ENCODE measurements around the gene EEF1G.
"Not testable (repeated sequence)": the region's sequence is repeated elsewhere in the genome, so short reads cannot be mapped to it uniquely, and the experiment has no call there.

Gene EEF1G

DNA sequence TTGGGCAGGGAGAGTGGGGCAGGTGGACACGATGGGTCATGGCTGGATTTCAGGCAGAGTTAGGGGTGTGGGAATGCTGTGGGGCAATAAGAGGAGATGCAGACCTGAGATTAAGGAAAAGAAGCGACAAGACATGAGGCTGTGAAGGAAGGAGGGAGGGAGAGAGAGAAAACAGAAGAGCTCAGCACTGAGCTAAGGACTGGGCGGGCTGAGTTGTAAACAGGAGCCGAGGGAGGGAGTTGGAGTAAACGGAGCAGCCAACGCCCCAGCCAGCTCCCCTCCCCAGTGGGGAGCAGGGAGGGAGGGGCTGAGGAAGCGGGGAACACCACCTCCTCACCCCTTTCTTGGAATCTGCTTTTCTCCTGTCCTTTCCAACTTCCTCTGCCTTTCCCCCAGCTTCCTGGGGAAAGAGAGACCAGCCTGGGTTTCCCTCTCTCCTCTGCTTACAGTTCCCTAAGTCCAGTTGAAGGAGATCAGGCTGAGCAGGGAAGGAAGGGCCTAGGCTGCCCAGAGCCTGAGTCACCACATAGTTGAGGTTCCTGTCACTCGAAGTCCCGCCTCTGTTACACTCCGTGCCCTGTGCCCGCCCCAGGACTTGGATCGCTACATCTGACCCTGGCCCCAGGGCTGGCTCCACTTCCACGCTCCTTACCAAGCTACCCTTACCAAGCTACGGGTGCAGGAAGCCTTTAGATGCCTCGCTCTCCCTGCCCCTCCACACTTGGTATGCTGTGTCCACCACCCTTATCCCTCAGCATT is 20.4 kb downstream of the EEF1G start:
- no peak for DNase-seq

- no peak for DNase-seq
Observed at GRCh38 chr11:62552485-62553079, 21.1 kb downstream of the EEF1G start.

DNA sequence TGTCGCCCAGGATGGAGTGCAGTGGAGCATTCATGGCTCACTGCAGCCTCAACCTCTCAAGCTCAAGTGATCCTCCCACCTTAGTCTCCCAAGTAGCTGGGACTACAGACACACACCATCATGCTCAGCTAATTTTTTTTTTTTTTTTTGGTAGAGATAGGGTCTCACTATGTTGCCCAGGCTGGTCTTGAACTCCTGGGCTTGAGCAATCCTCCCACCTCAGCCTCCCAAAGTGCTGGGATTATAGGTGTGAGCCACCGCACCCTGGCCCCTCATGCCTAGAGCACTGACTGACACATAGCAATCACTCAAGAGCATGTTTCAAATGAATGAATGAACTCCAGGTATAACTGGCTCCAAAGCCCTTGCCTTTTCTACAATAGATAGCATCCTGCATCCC is 23.2 kb downstream of the EEF1G start:
- DNase-seq: not testable (repeated sequence)

GRCh38 chr11:62548545-62549335 is 25.0 kb downstream of the EEF1G start:
- no peak for DNase-seq

- no peak for DNase-seq
Observed at GRCh38 chr11:62547691-62548281, 25.9 kb downstream of the EEF1G start.

DNA sequence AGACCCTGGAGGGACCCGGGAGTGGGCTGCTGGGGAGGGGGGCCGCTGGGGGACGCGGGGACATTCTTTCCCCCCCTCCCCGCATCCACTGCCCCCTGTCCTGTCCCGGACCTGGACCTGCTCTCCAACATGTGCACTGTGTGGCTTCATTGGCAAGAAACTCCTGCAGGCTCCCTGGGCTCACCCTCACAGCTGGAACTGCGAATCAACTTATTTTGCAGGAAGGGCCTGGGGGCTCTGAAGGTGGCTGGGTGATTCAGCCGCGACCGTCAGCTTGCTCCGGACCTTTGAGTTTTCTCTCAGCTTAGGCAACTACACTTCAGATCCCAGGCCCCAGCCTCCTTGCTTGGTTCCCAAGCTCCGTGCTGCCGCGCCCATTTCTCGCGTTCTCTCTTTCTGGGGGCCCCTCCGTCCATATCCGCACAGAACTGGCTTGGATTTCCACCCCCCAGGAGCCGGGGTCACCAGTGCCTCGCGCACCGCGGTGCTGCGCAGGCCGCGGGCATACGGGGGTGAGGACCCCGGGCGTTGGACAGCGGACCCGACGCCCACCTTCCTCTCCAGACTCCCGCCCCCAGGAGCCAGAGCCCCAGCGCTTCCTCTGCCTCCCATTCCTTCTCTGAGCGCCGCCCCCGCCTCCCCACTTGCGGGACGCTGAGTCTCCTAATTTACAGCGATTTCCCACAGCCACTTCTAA is 26.6 kb downstream of the EEF1G start:
- no peak for DNase-seq

GRCh38 chr11:62546244-62546928 is 27.3 kb downstream of the EEF1G start, which contains the start of gene AHNAK:
Gene AHNAK, minus strand, starts transcription at chr11:62546806. Its CDS starts 10,708 bp downstream, at chr11:62536098.
- no peak for DNase-seq

- DNase-seq: no peak
Observed at GRCh38 chr11:62545437-62546243, 28.1 kb downstream of the EEF1G start.

GRCh38 chr11:62544581-62545436 is 28.9 kb downstream of the EEF1G start:
- DNase-seq: no peak

- no peak for DNase-seq
Observed at GRCh38 chr11:62543680-62544444, 29.8 kb downstream of the EEF1G start.

DNA sequence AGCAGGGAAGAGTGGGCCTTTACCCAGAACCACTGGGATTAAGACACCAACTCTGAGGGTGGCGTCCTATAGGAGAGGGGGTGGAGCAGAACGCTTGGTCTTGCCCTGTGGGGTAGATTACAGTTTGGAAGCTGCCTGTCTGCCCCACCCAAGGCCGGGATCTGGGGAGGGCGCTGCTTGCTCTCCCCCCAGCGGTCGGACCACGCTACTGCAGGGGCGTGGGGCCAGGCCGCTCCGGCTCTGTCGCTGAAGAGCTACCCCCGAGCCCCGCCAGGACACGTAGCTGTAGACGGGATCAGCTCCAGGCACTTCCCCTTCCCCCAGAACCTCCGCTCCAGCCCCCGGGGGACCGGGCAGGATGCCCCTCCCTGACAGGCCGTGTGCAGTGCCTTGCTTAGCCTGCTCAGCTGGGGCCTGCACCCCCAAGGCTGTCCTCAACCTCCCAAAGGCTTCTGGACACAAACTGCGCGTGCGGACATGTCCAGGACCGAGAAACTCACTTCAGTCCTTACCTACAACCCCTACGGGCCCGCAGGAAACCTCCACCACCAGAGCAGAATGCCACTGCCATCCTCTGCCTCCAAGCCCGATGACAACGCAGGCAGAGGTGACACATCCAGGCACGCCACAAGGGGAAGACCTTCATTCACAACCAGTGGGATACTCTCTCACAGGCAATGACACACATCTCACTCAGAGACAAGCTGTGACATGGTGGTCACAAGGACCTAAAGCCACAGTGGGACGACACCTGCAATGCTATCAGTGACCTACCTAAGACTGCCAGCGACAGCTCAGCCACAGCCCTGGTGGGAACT is 30.7 kb downstream of the EEF1G start:
- peak; percentile 63 for DNase-seq

DNA sequence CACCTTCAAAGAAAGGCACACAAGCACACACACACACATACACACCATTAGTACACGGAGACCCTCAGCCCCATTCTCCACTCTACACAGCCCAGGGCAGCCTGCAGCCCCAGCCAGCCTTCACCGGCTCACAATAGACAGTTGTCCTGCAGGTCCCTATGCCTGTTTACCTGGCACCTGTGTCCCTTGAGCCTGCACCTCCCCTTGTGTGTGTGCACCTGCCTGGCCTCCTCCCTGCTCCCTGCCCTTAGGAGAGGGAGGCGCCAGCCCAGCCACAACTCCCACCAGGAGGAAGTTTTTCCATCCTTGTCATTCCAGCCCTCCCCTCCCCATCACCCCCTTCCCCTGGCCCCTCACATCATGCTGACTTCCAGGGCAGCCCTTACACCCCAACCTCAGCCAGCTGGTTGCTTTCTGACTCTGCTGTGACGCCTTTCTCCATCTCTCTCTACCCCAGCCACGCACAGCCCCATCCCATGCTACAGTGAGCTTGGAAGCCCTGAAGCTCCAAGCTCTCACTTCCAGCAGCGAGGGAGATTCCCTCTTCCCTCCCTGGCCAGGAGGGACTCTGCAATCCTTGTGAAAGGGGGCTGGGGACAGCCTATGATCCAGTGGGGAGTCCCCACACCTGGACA is 31.5 kb downstream of the EEF1G start:
- DNase-seq: peak; percentile 20

DNA sequence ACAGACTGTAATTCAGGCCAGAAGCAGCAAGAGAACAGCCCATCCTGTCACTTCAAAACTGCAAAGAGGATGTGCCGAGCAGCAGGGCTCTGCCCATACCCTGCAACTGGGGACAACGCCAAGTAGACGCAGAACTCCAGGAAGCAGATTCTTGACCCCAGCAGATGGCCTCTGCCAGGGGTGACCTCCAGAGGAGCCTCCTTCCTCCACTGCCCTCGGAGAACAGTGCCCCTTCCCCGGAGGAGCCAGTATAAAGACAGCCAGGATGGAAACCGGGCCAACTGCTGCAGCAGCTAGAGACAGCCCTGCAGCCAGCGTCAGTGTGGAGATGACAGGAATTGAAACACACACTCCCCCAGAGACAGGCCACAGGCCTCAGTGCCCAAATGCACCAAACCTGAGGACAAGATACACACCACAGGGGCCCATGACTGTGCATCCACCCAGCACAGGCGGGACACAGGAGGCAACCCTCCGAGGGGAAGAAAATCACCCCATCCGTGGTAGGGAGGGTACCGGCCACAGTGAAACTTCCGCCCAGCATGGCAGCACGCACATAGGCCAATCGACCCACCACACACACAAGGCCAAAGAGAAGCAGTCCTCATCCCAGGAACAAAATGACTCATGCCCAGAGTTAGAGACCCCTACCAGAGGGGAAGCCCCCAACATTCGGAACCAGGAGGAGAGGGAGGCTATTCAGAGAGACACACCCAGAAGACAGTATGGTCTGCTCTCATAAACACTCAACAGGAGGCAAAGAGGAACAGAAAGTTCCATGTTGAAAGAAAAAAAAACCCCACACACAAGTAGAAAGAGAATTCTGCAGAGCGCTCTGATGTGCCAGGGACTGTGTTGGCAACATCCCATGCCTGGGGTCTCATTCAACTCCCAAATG is 32.6 kb downstream of the EEF1G start:
- DNase-seq: no peak

DNA sequence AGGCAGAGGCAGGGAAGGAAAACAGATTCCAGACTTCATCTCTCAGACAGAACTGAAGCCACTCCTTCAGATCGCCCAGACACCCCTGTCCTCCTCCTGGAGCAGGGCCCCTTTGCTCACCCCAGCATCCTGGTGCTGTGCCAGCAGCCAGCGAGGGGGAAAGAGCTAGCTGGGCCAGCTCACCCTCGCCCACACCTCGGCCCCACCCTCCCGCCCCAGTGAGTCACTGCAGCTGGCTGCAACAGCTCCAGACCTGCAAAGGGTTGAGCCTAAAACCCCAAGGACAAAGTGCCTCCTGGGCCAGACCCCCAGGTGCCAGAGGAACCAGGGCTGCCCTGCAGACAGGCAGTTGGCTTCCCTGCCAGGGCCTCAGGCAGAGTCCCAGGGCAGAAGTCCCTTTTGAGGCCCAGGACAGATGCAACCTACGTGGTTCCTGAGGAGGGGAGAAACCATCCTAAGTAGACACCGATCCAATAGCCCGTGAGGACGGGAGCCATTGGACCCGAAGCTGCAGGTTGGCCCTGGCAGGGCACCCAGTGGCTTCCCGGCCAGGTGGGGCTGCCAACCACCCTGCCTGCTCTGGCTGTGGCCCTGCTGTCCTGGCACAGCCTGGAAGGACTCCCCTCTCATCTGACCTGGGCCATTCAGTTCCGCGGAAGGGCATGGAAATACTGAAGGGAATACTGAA is 34.3 kb downstream of the EEF1G start:
- DNase-seq: no peak

DNA sequence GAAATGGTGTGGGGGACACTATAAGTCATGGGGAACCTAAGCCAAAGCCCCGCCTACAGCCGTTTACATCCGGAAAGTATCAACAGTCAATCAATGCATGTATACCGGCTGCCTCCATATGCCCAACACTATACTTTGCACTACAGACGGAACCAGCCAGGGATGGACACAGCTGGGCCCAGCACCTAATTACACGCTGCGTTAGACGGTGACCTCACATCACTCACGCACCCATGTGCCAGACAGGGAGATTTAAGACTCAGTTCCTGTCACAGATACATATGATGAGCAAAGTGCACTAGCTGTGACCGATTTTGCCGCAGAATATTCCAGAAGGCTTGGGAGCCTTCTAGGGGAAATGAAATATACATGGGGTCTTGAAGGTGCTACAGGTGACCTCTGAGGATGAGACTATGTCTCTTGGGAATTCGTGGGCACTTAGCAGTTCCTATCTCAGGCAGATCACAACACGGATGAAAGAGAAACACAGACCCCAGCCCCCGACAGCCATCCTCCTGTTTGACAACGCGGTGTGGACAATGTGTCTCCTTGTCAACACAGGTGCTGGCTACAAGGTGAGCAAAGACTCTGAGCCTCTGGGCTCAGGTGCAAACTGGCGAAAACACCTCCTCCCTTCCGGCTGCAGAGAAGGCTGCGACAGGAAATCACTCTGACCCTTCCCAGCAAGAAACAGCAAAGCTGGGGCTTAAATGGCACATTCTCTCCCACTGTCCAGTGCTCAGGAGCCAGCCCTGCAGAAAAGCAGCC is 35.0 kb downstream of the EEF1G start:
- no peak for DNase-seq
